H9 (cell line): ENCODE results near the gene B3GAT3. TPM values are rescaled to one million over a fixed set of nuclear protein-coding genes. Genes with fewer than 3 reads are reported as not detected.

Experiments
- DNase-seq: peaks from one replicate; pipeline ENCODE4 v3.0.0-alpha.2; 2017
- H2AFZ ChIP-seq: one replicate; pipeline ENCODE4 v1.6.1; 2013; ENCODE audit warnings: mild to moderate bottlenecking, low read length, control low read depth, moderate library complexity
- H2AK5ac ChIP-seq: 2 replicates; pipeline ENCODE4 v1.6.1; 2013; ENCODE audit warnings: low read length, control low read depth, mixed read lengths; ENCODE audit not compliant: insufficient read length
- H2BK120ac ChIP-seq: one replicate; pipeline ENCODE4 v1.6.1; 2013; ENCODE audit warnings: low read depth, mild to moderate bottlenecking, low read length, control low read depth, inconsistent platforms; ENCODE audit not compliant: poor library complexity, severe bottlenecking
- H2BK12ac ChIP-seq: 2 replicates; pipeline ENCODE4 v1.6.1; 2013; ENCODE audit warnings: low read length, control low read depth, mixed read lengths, low read depth; ENCODE audit not compliant: insufficient read length
- H2BK15ac ChIP-seq: 2 replicates; pipeline ENCODE4 v1.6.1; 2013; ENCODE audit warnings: low read depth, low read length, control low read depth
- H2BK20ac ChIP-seq: one replicate; pipeline ENCODE4 v1.6.1; 2013; ENCODE audit warnings: low read depth, mild to moderate bottlenecking, low read length, control low read depth, inconsistent platforms; ENCODE audit not compliant: poor library complexity, severe bottlenecking
- H2BK5ac ChIP-seq: 2 replicates; pipeline ENCODE4 v1.6.1; 2013; ENCODE audit warnings: low read length, control low read depth, mixed read lengths; ENCODE audit not compliant: insufficient read length
- H3K14ac ChIP-seq: 2 replicates; pipeline ENCODE4 v1.6.1; 2013; ENCODE audit warnings: low read length, control low read depth; ENCODE audit not compliant: insufficient read depth
- H3K18ac ChIP-seq: 2 replicates; pipeline ENCODE4 v1.6.1; 2013; ENCODE audit warnings: low read depth, mild to moderate bottlenecking, mixed read lengths, low read length, control low read depth; ENCODE audit not compliant: insufficient read length
- H3K23ac ChIP-seq: 2 replicates; pipeline ENCODE4 v1.6.1; 2013; ENCODE audit warnings: low read length, control low read depth, mixed read lengths, low read depth; ENCODE audit not compliant: insufficient read length
- H3K23me2 ChIP-seq: 2 replicates; pipeline ENCODE4 v1.6.1; 2013; ENCODE audit warnings: low read depth, mild to moderate bottlenecking, mixed read lengths, low read length, control low read depth; ENCODE audit not compliant: insufficient read length, poor library complexity, severe bottlenecking
- H3K27ac ChIP-seq: 2 replicates; pipeline ENCODE4 v1.5.1; 2013; ENCODE audit warnings: low read length, control low read depth, mixed read lengths, low read depth; ENCODE audit not compliant: insufficient read length
- H3K27me3 ChIP-seq: 2 replicates; pipeline ENCODE4 v1.6.1; 2013; ENCODE audit warnings: low read length, control low read depth, inconsistent platforms; ENCODE audit not compliant: insufficient read depth
- H3K4ac ChIP-seq: 2 replicates; pipeline ENCODE4 v1.6.1; 2013; ENCODE audit warnings: low read depth, mild to moderate bottlenecking, control low read depth, inconsistent platforms, low read length, moderate library complexity
- H3K4me1 ChIP-seq: 2 replicates; pipeline ENCODE4 v1.6.1; 2013; ENCODE audit warnings: low read length, control low read depth, inconsistent platforms; ENCODE audit not compliant: insufficient read depth
- H3K4me2 ChIP-seq: 2 replicates; pipeline ENCODE4 v1.6.1; 2013; ENCODE audit warnings: low read length, control low read depth, mixed read lengths; ENCODE audit not compliant: insufficient read length, insufficient read depth
- H3K56ac ChIP-seq: 2 replicates; pipeline ENCODE4 v1.6.1; 2013; ENCODE audit warnings: low read depth, mild to moderate bottlenecking, mixed read lengths, low read length, control low read depth; ENCODE audit not compliant: insufficient read length
- H3K79me1 ChIP-seq: 2 replicates; pipeline ENCODE4 v1.6.1; 2013; ENCODE audit warnings: low read depth, mild to moderate bottlenecking, moderate library complexity, low read length, control low read depth, inconsistent platforms; ENCODE audit not compliant: insufficient read depth, poor library complexity, severe bottlenecking
- H3K79me2 ChIP-seq: 2 replicates; pipeline ENCODE4 v1.6.1; 2013; ENCODE audit warnings: low read length, control low read depth, inconsistent platforms; ENCODE audit not compliant: insufficient read depth
- H3K9ac ChIP-seq: 2 replicates; pipeline ENCODE4 v1.6.1; 2013; ENCODE audit warnings: low read length, control low read depth, mixed read lengths; ENCODE audit not compliant: insufficient read length; ENCODE audit errors: extremely low read depth
- H3K9me3 ChIP-seq: one replicate; pipeline ENCODE4 v1.6.1; 2013; ENCODE audit warnings: low read depth, low read length, inconsistent platforms; ENCODE audit not compliant: control insufficient read depth
- H3T11ph ChIP-seq: one replicate; pipeline ENCODE4 v1.6.1; 2013; ENCODE audit warnings: mild to moderate bottlenecking, low read length, control low read depth, inconsistent platforms
- H4K20me1 ChIP-seq: one replicate; pipeline ENCODE4 v1.6.1; 2013; ENCODE audit not compliant: control insufficient read depth, insufficient read length, insufficient read depth
- H4K5ac ChIP-seq: 2 replicates; pipeline ENCODE4 v1.6.1; 2013; ENCODE audit warnings: low read depth, mild to moderate bottlenecking, mixed read lengths, low read length, control low read depth; ENCODE audit not compliant: insufficient read length
- H4K8ac ChIP-seq: replicated peaks from 2 replicates; pipeline ENCODE4 v1.6.1; 2013; ENCODE audit warnings: low read length, control low read depth, mixed read lengths, low read depth; ENCODE audit not compliant: insufficient read length
- H4K91ac ChIP-seq: 2 replicates; pipeline ENCODE4 v1.6.1; 2013; ENCODE audit warnings: low read depth, mild to moderate bottlenecking, moderate library complexity, mixed read lengths, low read length, control low read depth; ENCODE audit not compliant: insufficient read length
- H3K27ac Mint-ChIP-seq, 3 experiments: 2 replicates in 2 of 3; 3 replicates in 1 of 3; pipeline ENCODE4 v1.8.0; 2020 to 2021; ENCODE audit warnings: mixed read lengths in 3 of 3, mild to moderate bottlenecking in 1 of 3, moderate library complexity in 1 of 3
- H3K27me3 Mint-ChIP-seq: 2 replicates; pipeline ENCODE4 v1.8.0; 2021; ENCODE audit warnings: low read depth, mild to moderate bottlenecking, moderate library complexity, mixed read lengths
- H3K36me3 Mint-ChIP-seq, 3 experiments: 2 replicates in 2 of 3; 3 replicates in 1 of 3; pipeline ENCODE4 v1.8.0; 2020 to 2021; ENCODE audit warnings: low read depth in 3 of 3, mixed read lengths in 3 of 3; ENCODE audit not compliant: insufficient read depth in 1 of 3
- H3K4me1 Mint-ChIP-seq, 2 experiments: 2 replicates each; pipeline ENCODE4 v1.8.0; 2020; ENCODE audit warnings: mixed read lengths in 2 of 2
- H3K4me3 Mint-ChIP-seq, 2 experiments: 2 replicates in 1 of 2; 3 replicates in 1 of 2; pipeline ENCODE4 v1.8.0; 2020 to 2021; ENCODE audit warnings: mild to moderate bottlenecking in 2 of 2, mixed read lengths in 2 of 2, moderate library complexity in 1 of 2
- H3K9me3 Mint-ChIP-seq, 2 experiments: 2 replicates in 1 of 2; 3 replicates in 1 of 2; pipeline ENCODE4 v1.8.0; 2020; ENCODE audit warnings: mild to moderate bottlenecking in 2 of 2, mixed read lengths in 2 of 2, moderate library complexity in 1 of 2
- WGBS: extraction: QIAGEN DNeasy Blood & Tissue Kit; methylation state at CpG from one replicate; pipeline ENCODE4 v1.1.7; 2013; ENCODE audit warnings: missing lambda C conversion rate, low lambda C conversion rate, mixed read lengths; ENCODE audit not compliant: insufficient read length; ENCODE audit errors: extremely low coverage; 5-methylcytosine and 5-hydroxymethylcytosine counted together
- total RNA-seq: library from RNA; stranded (reverse); gene quantifications from 2 replicates; pipeline ENCODE4 v1.2.1, GENCODE V29; 2021
- TF ChIP-seq, protein P1 (sequence below): fragments of 200-600 bp; sonication (generic); conservative IDR thresholded peaks from 3 replicates; pipeline ENCODE4 v1.8.0; 2021; ENCODE audit warnings: antibody characterized with exemption, mild to moderate bottlenecking

B3GAT3 gene
- total RNA-seq, 1 experiment from 2014 or later: 30.8 TPM

GRCh38 chr11:62591448-62592145, 30.2 kb downstream of the B3GAT3 start, which contains the start of gene TUT1:
TUT1 (minus strand) TSS chr11:62591523; CDS start chr11:62591485, 38 bp downstream.
- TF ChIP-seq, protein P1, sequence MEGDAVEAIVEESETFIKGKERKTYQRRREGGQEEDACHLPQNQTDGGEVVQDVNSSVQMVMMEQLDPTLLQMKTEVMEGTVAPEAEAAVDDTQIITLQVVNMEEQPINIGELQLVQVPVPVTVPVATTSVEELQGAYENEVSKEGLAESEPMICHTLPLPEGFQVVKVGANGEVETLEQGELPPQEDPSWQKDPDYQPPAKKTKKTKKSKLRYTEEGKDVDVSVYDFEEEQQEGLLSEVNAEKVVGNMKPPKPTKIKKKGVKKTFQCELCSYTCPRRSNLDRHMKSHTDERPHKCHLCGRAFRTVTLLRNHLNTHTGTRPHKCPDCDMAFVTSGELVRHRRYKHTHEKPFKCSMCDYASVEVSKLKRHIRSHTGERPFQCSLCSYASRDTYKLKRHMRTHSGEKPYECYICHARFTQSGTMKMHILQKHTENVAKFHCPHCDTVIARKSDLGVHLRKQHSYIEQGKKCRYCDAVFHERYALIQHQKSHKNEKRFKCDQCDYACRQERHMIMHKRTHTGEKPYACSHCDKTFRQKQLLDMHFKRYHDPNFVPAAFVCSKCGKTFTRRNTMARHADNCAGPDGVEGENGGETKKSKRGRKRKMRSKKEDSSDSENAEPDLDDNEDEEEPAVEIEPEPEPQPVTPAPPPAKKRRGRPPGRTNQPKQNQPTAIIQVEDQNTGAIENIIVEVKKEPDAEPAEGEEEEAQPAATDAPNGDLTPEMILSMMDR: no peak
- H3K79me2 ChIP-seq: no peaks in the 10 kb centered on the region
- H3K27ac Mint-ChIP-seq: peak within 1 kb of the TSS; percentile 93 to 99 (median 96)

More at GRCh38 chr11:62591448-62592145, 30.2 kb downstream of the B3GAT3 start, which contains the start of gene TUT1:
- peaks cover 24 to 61% (median 49%) of the 10 kb centered on the region in 3 experiments for H3K36me3 Mint-ChIP-seq
- Histone ChIP-seq H3K14ac (peak within 1 kb of the TSS; percentile 41), H4K5ac (no peak within 1 kb of the TSS), H4K8ac (no peak within 1 kb of the TSS), H3T11ph (no peak within 1 kb of the TSS), H3K27me3 (no peaks in the 10 kb centered on the region), H2BK12ac (no peak within 1 kb of the TSS), H2BK20ac (no peak within 1 kb of the TSS), H4K91ac (no peak within 1 kb of the TSS), H3K4me2 (peak within 1 kb of the TSS; percentile 92), H3K4ac (no peak within 1 kb of the TSS), H3K9ac (peak within 1 kb of the TSS; percentile 74), H3K27ac (no peak within 1 kb of the TSS), H3K23me2 (peaks cover 5% of the 10 kb centered on the region), H2BK5ac (no peak within 1 kb of the TSS), H3K23ac (no peak within 1 kb of the TSS), H3K18ac (peak within 1 kb of the TSS; percentile 45), H2AFZ (no peak within 1 kb of the TSS), H4K20me1 (no peaks in the 10 kb centered on the region), H3K9me3 (no peaks in the 10 kb centered on the region), H2AK5ac (no peak within 1 kb of the TSS), H3K79me1 (no peaks in the 10 kb centered on the region), H3K56ac (no peak within 1 kb of the TSS), H2BK120ac (no peak within 1 kb of the TSS), H3K4me1 (no peaks in the 10 kb centered on the region; the same call in 1 of the 2 replicates), H2BK15ac (no peak within 1 kb of the TSS)
- WGBS: no CpG with 5 or more reads among the region's 58 CpGs
- DNase-seq: peak; percentile 99
- H3K4me3 Mint-ChIP-seq: peak within 1 kb of the TSS; percentile 94 to 96
- H3K9me3 Mint-ChIP-seq: no peaks in the 10 kb centered on the region
- no peaks in the 10 kb centered on the region for H3K27me3 Mint-ChIP-seq
- peaks cover 21 to 25% of the 10 kb centered on the region in 2 experiments for H3K4me1 Mint-ChIP-seq
